GM12878 (cell line): Measurements from ENCODE around the gene RNF223. TPM values are rescaled to one million over a fixed set of nuclear protein-coding genes. Genes with fewer than 3 reads are reported as not detected.

Source experiments
- ATAC-seq: fragments of 200-7000 bp; cut with Tn5 transposase; 3 replicates; pipeline ENCODE4 v1.9.1; 2020; ENCODE audit warnings: mild to moderate bottlenecking, moderate library complexity
- BruUV-seq: library from RNA; stranded (reverse); fragments of 400-500 nt; replicated peaks from 2 replicates; lab custom pipeline; 2021; lab: Mats Ljungman, UMichigan
- CTCF ChIA-PET: fragments of 300-600 bp; sonication (Branson Sonifier 250); formaldehyde crosslinking; extraction: SDS; loops from one replicate; lab custom pipeline; 2021; ENCODE audit warnings: inconsistent platforms; lab: Yijun Ruan, JAX
- POLR2A ChIA-PET: fragments of 350-600 bp; formaldehyde crosslinking; extraction: SDS; loops from one replicate; lab custom pipeline; 2021; ENCODE audit warnings: inconsistent platforms; lab: Charles Lee
- RAD21 ChIA-PET: fragments of 300-600 bp; sonication (Branson Sonifier 250); formaldehyde crosslinking; loops from one replicate; lab custom pipeline; 2023; ENCODE audit warnings: antibody characterized with exemption; ENCODE audit not compliant: unreplicated experiment; lab: Charles Lee
- SMC1A ChIA-PET: fragments of 300-600 bp; sonication (Branson Sonifier 250); formaldehyde crosslinking; loops from one replicate; lab custom pipeline; 2023; ENCODE audit not compliant: unreplicated experiment, uncharacterized antibody; lab: Charles Lee
- DNase-seq: peaks from one replicate; pipeline ENCODE4 v3.0.0-alpha.2; 2011; ENCODE audit warnings: low read depth, low spot score
- FAIRE-seq: peaks from 3 replicates; lab custom pipeline; 2011; peaks lifted over from hg19 to GRCh38; lab: Jason Lieb, UNC
- H2AFZ ChIP-seq: 2 replicates; pipeline ENCODE4 v1.6.0; 2011; ENCODE audit warnings: low read depth, low read length, control low read depth; ENCODE audit not compliant: control insufficient read depth
- H3K27ac ChIP-seq: 2 replicates; pipeline ENCODE4 v1.5.1; 2011; ENCODE audit warnings: control low read depth; ENCODE audit not compliant: control insufficient read depth, insufficient read depth
- H3K27me3 ChIP-seq, 2 experiments: replicated peaks in 1 of 2; 2 replicates each; pipeline versions ENCODE4 v1.6.0 to v1.6.1; 2011; ENCODE audit warnings: low read length in 1 of 2; ENCODE audit not compliant: control insufficient read depth in 2 of 2, insufficient read depth in 2 of 2
- H3K36me3 ChIP-seq, 2 experiments: 2 replicates each; pipeline ENCODE4 v1.5.1; 2011; ENCODE audit warnings: low read length in 1 of 2; ENCODE audit not compliant: control insufficient read depth in 2 of 2, insufficient read depth in 2 of 2
- H3K4me1 ChIP-seq: 2 replicates; pipeline ENCODE4 v1.6.1; 2011; ENCODE audit warnings: mild to moderate bottlenecking, low read length, moderate library complexity, mixed read lengths; ENCODE audit not compliant: control insufficient read depth, insufficient read depth
- H3K4me2 ChIP-seq: 2 replicates; pipeline ENCODE4 v1.6.0; 2011; ENCODE audit warnings: control low read depth; ENCODE audit not compliant: control insufficient read depth, insufficient read depth
- H3K4me3 ChIP-seq: fragments of 200-600 bp; sonication (generic); 2 replicates; pipeline ENCODE4 v1.5.1; 2016
- H3K79me2 ChIP-seq: 2 replicates; pipeline ENCODE4 v1.6.0; 2011; ENCODE audit warnings: low read length; ENCODE audit not compliant: control insufficient read depth, insufficient read depth
- H3K9ac ChIP-seq: 2 replicates; pipeline ENCODE4 v1.8.0; 2011; ENCODE audit warnings: low read length, control low read depth, mixed read lengths; ENCODE audit not compliant: control insufficient read depth, insufficient read depth
- H3K9me3 ChIP-seq: replicated peaks from 3 replicates; pipeline ENCODE4 v1.5.1; 2011; ENCODE audit warnings: mild to moderate bottlenecking, low read length; ENCODE audit not compliant: control insufficient read depth, insufficient read depth
- H4K20me1 ChIP-seq: 2 replicates; pipeline ENCODE4 v1.6.0; 2011; ENCODE audit not compliant: control insufficient read depth, insufficient read depth
- BRCA1 ChIP-seq: IDR thresholded peaks from 2 replicates; pipeline ENCODE4 v1.6.1; 2011; ENCODE audit warnings: low read depth, low read length, improper control_type of control experiment
- EED ChIP-seq: sonication (generic); IDR thresholded peaks from 2 replicates; pipeline ENCODE4 v1.6.1; 2016; ENCODE audit warnings: antibody characterized with exemption, low read depth
- IKZF1 ChIP-seq: fragments of 450-650 bp; conservative IDR thresholded peaks from 2 replicates; pipeline ENCODE4 v1.6.1; 2017; ENCODE audit warnings: antibody characterized with exemption, mild to moderate bottlenecking
- LARP7 ChIP-seq: fragments of 450-650 bp; IDR thresholded peaks from 2 replicates; pipeline ENCODE4 v1.6.1; 2017; ENCODE audit warnings: mild to moderate bottlenecking
- NR2C1 ChIP-seq: fragments of 450-650 bp; IDR thresholded peaks from 2 replicates; pipeline ENCODE4 v1.6.1; 2017; ENCODE audit warnings: antibody characterized with exemption, mild to moderate bottlenecking, moderate library complexity
- RAD21 ChIP-seq: IDR thresholded peaks from 2 replicates; pipeline ENCODE4 v1.6.1; 2011; ENCODE audit warnings: mild to moderate bottlenecking, low read depth, low read length, moderate library complexity; ENCODE audit not compliant: insufficient read depth
- RUNX3 ChIP-seq: IDR thresholded peaks from 2 replicates; pipeline ENCODE4 v1.6.1; 2012; ENCODE audit warnings: low read length, inconsistent platforms
- SUZ12 ChIP-seq: fragments of 200-600 bp; sonication (generic); IDR thresholded peaks from one replicate; pipeline ENCODE4 v1.6.1; 2018; ENCODE audit warnings: antibody characterized with exemption, mild to moderate bottlenecking; ENCODE audit not compliant: unreplicated experiment
- ZBTB11 ChIP-seq: fragments of 450-650 bp; formaldehyde crosslinking; IDR thresholded peaks from 2 replicates; pipeline ENCODE4 v1.5.0; 2022; ENCODE audit warnings: mild to moderate bottlenecking, missing genetic modification characterization
- WGBS: methylation state at CpG from one replicate; pipeline ENCODE4 v1.1.6; 2016; ENCODE audit warnings: low lambda C conversion rate; ENCODE audit not compliant: insufficient replicate concordance, insufficient coverage; ENCODE audit errors: missing lambda C conversion rate; 5-methylcytosine and 5-hydroxymethylcytosine counted together
- in situ Hi-C: fragments of 300-500 bp; cut with MboI; formaldehyde crosslinking; loops from 9 replicates; pipeline ENCODE4 v1.14.3; 2018; ENCODE audit warnings: mixed read lengths
- intact Hi-C: fragments of 100-400 bp; cut with micrococcal nuclease; formaldehyde crosslinking; loops from one replicate; pipeline ENCODE4 v1.14.2; 2022; ENCODE audit not compliant: unreplicated experiment
- polyA plus RNA-seq, 11 experiments: library from polyadenylated mRNA; depleted of rRNA in 4 of 11; unstranded in 6 of 11; stranded (reverse) in 5 of 11; fragments of >200 nt; fragmentation: Nextera tagmentation in 4 of 11; fragmentation: Illumina TruSeq in 1 of 11; extraction: Ambion mirVana in 4 of 11; extraction: Trizol in 1 of 11; gene quantifications; 1 replicate in 1 of 11; 2 replicates in 10 of 11; pipeline versions ENCODE4 v1.2.1 to v1.2.3, GENCODE V29; 2011 to 2016; ENCODE audit warnings: inconsistent platforms in 2 of 11, missing spikeins in 2 of 11, low read depth in 1 of 11
- total RNA-seq, 4 experiments: library from RNA; depleted of rRNA in 3 of 4; stranded (reverse); fragments of >200 nt in 3 of 4; fragmentation: Illumina TruSeq in 1 of 4; extraction: Trizol in 1 of 4; gene quantifications; 2 replicates each; pipeline versions ENCODE4 v1.2.1 to v1.2.3, GENCODE V29; 2013 to 2021
- TF ChIP-seq, protein P1 (sequence below): fragments of 150-350 bp; IDR thresholded peaks from 2 replicates; pipeline ENCODE4 v1.6.1; 2016; ENCODE audit warnings: low read depth, low read length

Gene RNF223
- total and polyA plus RNA-seq, 10 of the 15 experiments (the other 5 are each of a cell fraction or from before 2014, with no cell fraction given) = 0.06 TPM; not detected in 9

GRCh38 chr1:1071486-1072298, 2.4 kb downstream of the RNF223 start:
- no peak overlapping the region for H3K4me3 ChIP-seq
- no TSS peak for BruUV-seq
- in situ Hi-C loops = no loop called here
- no peaks in the 10 kb centered on the region for H4K20me1 ChIP-seq
- H3K27ac ChIP-seq = no peak overlapping the region
- ChIA-PET SMC1A (no interaction called here), CTCF (interaction anchor here (1.2 kb wide), 1 partner anchor 87 kb away, joined by 4 read pairs; no protein-coding TSS in a partner anchor), POLR2A (no interaction called here)
- no peaks in the 10 kb centered on the region for H3K79me2 ChIP-seq
- peaks cover 15% of the 10 kb centered on the region for H3K4me1 ChIP-seq
- DNase-seq = no peak
- no peak overlapping the region for H3K4me2 ChIP-seq
- no peaks in the 10 kb centered on the region for H3K9me3 ChIP-seq
- TF ChIP-seq NR2C1 (no peak), RAD21 (no peak), BRCA1 (no peak), RUNX3 (no peak), LARP7 (no peak), EED (no peak), ZBTB11 (CRISPR knock-in tag) (no peak), SUZ12 (no peak), IKZF1 (no peak)
- TF ChIP-seq, protein P1, sequence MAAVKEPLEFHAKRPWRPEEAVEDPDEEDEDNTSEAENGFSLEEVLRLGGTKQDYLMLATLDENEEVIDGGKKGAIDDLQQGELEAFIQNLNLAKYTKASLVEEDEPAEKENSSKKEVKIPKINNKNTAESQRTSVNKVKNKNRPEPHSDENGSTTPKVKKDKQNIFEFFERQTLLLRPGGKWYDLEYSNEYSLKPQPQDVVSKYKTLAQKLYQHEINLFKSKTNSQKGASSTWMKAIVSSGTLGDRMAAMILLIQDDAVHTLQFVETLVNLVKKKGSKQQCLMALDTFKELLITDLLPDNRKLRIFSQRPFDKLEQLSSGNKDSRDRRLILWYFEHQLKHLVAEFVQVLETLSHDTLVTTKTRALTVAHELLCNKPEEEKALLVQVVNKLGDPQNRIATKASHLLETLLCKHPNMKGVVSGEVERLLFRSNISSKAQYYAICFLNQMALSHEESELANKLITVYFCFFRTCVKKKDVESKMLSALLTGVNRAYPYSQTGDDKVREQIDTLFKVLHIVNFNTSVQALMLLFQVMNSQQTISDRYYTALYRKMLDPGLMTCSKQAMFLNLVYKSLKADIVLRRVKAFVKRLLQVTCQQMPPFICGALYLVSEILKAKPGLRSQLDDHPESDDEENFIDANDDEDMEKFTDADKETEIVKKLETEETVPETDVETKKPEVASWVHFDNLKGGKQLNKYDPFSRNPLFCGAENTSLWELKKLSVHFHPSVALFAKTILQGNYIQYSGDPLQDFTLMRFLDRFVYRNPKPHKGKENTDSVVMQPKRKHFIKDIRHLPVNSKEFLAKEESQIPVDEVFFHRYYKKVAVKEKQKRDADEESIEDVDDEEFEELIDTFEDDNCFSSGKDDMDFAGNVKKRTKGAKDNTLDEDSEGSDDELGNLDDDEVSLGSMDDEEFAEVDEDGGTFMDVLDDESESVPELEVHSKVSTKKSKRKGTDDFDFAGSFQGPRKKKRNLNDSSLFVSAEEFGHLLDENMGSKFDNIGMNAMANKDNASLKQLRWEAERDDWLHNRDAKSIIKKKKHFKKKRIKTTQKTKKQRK = no peak
- TF ChIP-seq, all 136 proteins: peak for 0
- Histone ChIP-seq H3K36me3 (no peaks in the 10 kb centered on the region), H3K9ac (no peak overlapping the region), H3K27me3 (no peaks in the 10 kb centered on the region; a peak in 1 of 4 replicates), H2AFZ (no peak overlapping the region)
- ATAC-seq = no peak
- no peak for FAIRE-seq
- intact Hi-C loops = no loop called here
- 58% methylated on average over 36 of the region's 56 CpGs for WGBS
- RAD21 ChIA-PET = interaction anchor here (1.0 kb wide), 1 partner anchor 220 kb away, joined by 3 read pairs; no protein-coding TSS in a partner anchor
